CD1c-positive myeloid dendritic cell (primary cell): ENCODE data around the gene ATP11A.

Experiments used
- DNase-seq: peaks from one replicate; pipeline ENCODE4 v3.0.0-alpha.2; 2016; ENCODE audit errors: extremely low spot score

Gene ATP11A

GRCh38 chr13:112743451-112744167, 53.8 kb downstream of the ATP11A start:
- no peak for DNase-seq

- DNase-seq: no peak
These were observed 54.6 kb downstream of the ATP11A start for GRCh38 chr13:112744168-112745021.

GRCh38 chr13:112746044-112746443, 56.2 kb downstream of the ATP11A start:
- no peak for DNase-seq

GRCh38 chr13:112747256-112747655, 57.4 kb downstream of the ATP11A start:
- DNase-seq: no peak

GRCh38 chr13:112748947-112749735, 59.3 kb downstream of the ATP11A start:
- no peak for DNase-seq

- DNase-seq: no peak
These were observed 60.7 kb downstream of the ATP11A start for GRCh38 chr13:112750570-112750969.

- DNase-seq: no peak
These were observed 61.8 kb downstream of the ATP11A start for GRCh38 chr13:112751617-112752016.

GRCh38 chr13:112752211-112752610, 62.4 kb downstream of the ATP11A start:
- no peak for DNase-seq

- DNase-seq: no peak
These were observed 63.1 kb downstream of the ATP11A start for GRCh38 chr13:112752711-112753541.

GRCh38 chr13:112753833-112754232, 64.0 kb downstream of the ATP11A start:
- no peak for DNase-seq

- DNase-seq: no peak
These were observed 64.6 kb downstream of the ATP11A start for GRCh38 chr13:112754281-112755025.

GRCh38 chr13:112755331-112755730, 65.5 kb downstream of the ATP11A start:
- DNase-seq: no peak

GRCh38 chr13:112756081-112756480, 66.2 kb downstream of the ATP11A start:
- no peak for DNase-seq

GRCh38 chr13:112756511-112756966, 66.7 kb downstream of the ATP11A start:
- no peak for DNase-seq

GRCh38 chr13:112756967-112757758, 67.3 kb downstream of the ATP11A start:
- no peak for DNase-seq

GRCh38 chr13:112757759-112758086, 67.9 kb downstream of the ATP11A start:
- no peak for DNase-seq

- no peak for DNase-seq
These were observed 69.2 kb downstream of the ATP11A start for GRCh38 chr13:112759053-112759452.

GRCh38 chr13:112759827-112760226, 70.0 kb downstream of the ATP11A start:
- DNase-seq: no peak

GRCh38 chr13:112760435-112760834, 70.6 kb downstream of the ATP11A start:
- DNase-seq: no peak

GRCh38 chr13:112760931-112761330, 71.1 kb downstream of the ATP11A start:
- no peak for DNase-seq
